ENCODE results near the gene TUBB4B.

- TF ChIP-seq CTCF (IDR thresholded peaks at IDR 0.05) = no peak
- TF ChIP-seq POLR2A (IDR thresholded peaks at IDR 0.05) = no peak
Observed at GRCh38 chr9:137273095-137273490, 32.0 kb downstream of the TUBB4B start.
